Stimulated activated CD4-positive, alpha-beta T cell treated with anti-CD3 and anti-CD28 coated beads, TNF-alpha, amount 100 ng/mL, for 1 hour (primary cell): Measurements from ENCODE around the gene ZNF425.
"Not testable (repeated sequence)": the region's sequence is repeated elsewhere in the genome, so short reads cannot be mapped to it uniquely, and the experiment has no call there.

Experiments used
- DNase-seq, 3 donors: peaks; one replicate each; pipeline ENCODE4 v3.0.0-alpha.2; 2020; ENCODE audit warnings: low read depth in 3 of 3, low spot score in 1 of 3

Gene ZNF425

DNA sequence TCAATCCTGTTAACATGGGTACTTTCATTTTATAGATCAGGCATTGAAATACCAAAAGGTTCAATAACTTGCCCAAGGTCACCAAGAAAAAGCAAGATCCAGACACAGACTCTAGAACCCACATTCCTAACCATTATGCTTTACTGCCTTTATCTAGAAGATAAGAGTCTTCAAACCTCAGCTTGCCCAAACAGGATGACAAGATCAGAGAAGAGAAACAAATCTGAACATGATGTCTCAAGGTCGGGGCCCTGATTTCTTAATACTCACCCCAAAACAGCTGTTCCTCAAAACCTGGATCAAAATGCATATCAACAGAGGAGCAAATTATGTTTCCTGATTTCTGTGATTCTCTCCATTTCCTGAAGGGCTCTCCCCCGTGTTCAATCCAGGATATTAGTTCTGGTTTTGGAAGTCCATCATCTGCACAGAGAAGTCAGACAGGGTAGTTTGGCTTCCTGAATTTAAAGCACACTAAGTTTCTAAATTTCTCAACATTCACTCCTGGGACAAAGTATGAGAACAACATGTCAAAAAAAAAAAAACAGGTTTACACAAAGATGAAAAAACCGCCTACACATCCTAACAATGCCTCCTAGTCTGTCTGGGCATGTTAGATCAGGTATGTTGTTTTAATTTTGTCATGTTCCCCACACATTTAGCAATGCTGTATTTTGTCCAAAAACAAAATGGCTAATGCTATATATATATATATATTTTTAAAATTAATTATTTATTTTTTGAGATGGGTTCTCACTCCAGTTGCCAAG lies 51.8 kb downstream of the ZNF425 start:
- no peak for DNase-seq

DNA sequence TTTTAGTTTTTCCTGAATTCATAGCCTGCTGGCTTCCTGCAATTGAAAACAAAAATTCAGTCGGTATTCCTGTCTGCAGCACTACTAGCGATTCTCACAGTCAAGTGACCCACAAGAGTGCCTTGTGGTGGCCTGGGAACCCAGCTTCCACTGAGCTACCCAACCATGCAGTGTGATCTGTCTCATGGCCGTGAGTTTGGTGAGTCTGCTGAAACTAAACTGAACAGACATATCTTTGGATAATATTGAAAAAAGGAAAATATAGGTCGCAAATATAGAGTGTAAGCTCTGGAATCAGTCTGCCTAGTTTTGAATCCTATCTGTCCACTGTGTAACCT lies 53.7 kb downstream of the ZNF425 start:
- DNase-seq = no peak

GRCh38 chr7:149071641-149072437 lies 54.3 kb downstream of the ZNF425 start:
- peak in 2 of 3 donors; percentile 13 to 27 for DNase-seq

GRCh38 chr7:149071182-149071635 lies 54.9 kb downstream of the ZNF425 start:
- no peak for DNase-seq

GRCh38 chr7:149070372-149071125 lies 55.6 kb downstream of the ZNF425 start:
- DNase-seq = no peak

GRCh38 chr7:149067869-149068268 lies 58.3 kb downstream of the ZNF425 start:
- DNase-seq = no peak

- DNase-seq = no peak
These were observed 62.6 kb downstream of the ZNF425 start for GRCh38 chr7:149063476-149063875.

DNA sequence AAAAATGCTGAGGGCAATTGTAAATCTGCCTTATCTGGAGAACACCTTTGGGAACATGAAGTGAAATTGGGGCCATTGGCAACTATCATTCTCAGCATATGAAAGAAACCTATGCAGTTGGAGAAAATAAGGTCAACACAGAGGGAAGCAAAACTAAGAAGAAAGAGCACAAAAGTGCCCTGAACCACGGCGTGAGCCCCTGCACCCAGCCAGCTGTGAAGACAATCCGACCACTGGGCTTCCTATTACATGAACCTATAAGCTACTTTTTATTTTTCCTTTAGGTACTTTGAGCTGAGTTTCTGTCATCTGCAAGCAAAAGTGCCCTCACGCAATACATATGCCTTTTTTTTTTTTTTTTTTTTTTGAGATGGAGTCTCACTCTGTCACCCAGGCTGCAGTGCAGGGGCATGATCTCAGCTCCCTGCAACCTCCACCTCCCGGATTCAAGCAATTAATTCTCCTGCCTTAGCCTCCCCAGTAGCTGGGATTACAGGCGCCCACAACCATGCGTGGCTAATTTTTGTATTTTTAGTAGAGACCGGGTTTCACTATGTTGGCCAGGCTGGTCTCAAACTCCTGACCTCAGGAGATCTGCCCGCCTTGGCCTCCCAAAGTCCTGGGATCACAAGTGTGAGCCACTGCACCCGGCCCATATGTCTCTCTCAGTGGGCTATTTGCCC lies 63.8 kb downstream of the ZNF425 start:
- DNase-seq = not testable (repeated sequence)

GRCh38 chr7:149060156-149060555 lies 66.0 kb downstream of the ZNF425 start:
- no peak for DNase-seq

DNA sequence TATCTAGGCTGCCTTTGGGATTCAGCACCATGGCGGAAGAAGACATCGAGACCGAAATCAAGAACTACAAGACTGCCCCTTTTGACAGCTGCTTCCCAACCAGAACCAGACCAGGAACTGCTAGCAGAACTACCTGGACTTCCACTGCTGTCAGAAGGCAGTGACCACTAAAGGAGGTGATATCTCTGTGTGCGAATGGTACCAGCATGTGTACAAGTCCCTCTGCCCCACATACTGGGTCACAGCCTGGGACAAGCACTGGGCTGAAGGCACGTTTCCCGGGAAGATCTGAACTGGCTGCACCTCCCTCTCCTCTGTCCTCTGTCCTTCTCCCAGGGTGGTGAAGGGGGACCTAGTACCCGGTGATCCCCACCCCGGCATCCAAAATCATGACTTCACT lies 72.2 kb downstream of the ZNF425 start:
- DNase-seq = no peak

- no peak for DNase-seq
These were observed 72.7 kb downstream of the ZNF425 start for GRCh38 chr7:149053384-149053783.
